GM12892 (cell line): ENCODE measurements around the gene PNN.
"Not testable (repeated sequence)": the region's sequence is repeated elsewhere in the genome, so short reads cannot be mapped to it uniquely, and the experiment has no call there.

Experiments
- DNase-seq: peaks from one replicate; pipeline ENCODE4 v3.0.0; 2011; ENCODE audit not compliant: insufficient read length
- FAIRE-seq: peaks from 2 replicates; lab custom pipeline; 2011; peaks lifted over from hg19 to GRCh38; lab: Jason Lieb, UNC
- POLR2A ChIP-seq: IDR thresholded peaks from 2 replicates; pipeline ENCODE4 v1.6.1; 2011; ENCODE audit warnings: low read depth, low read length, control low read depth
- POLR2AphosphoS5 ChIP-seq: IDR thresholded peaks from 2 replicates; pipeline ENCODE4 v1.6.1; 2011; ENCODE audit warnings: low read depth, low read length, control low read depth
- TAF1 ChIP-seq: IDR thresholded peaks from 2 replicates; pipeline ENCODE4 v1.6.1; 2011; ENCODE audit warnings: low read depth, mild to moderate bottlenecking, control low read depth, low read length, borderline replicate concordance

Gene PNN

DNA sequence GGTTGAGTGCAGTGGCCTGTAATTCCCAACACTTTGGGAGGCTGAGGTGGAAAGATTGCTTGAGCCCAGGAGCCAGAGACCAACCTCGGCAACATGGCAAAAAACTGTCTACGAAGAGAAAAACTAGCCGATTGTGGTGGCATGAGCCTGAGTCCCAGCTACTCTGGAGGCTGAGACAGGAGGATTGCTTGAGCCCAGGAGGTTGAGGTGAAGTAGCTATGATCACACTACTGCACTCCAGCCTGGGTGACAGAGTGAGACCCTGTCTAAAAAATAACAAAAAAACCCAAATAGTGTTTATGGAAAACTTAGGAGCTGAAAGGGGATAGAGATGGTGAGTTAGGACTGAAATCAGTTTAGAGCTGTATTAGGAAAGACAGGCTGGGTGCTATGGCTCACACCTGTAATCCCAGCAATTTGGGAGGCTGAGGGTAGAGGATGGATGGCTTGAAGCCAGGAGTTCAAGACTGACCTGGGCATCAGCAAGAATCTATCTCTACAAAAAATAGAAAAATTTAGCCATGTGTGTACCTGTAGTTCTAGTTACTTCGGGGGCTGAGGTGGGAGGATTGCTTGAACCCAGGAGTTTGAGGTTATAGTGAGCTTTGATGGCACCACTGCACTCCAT lies 9.7 kb downstream of the PNN start:
- DNase-seq, result no peak
- FAIRE-seq, result no peak
- TF ChIP-seq POLR2A (peak; percentile 63), POLR2AphosphoS5 (peak; percentile 90), TAF1 (no peak)

GRCh38 chr14:39185256-39186049 lies 10.4 kb downstream of the PNN start:
- FAIRE-seq (no peak), DNase-seq (no peak)
- TF ChIP-seq TAF1, result no peak
- TF ChIP-seq POLR2A, result no peak; the same call in none of the 2 replicates
- no peak; the same call in 1 of the 2 replicates for TF ChIP-seq POLR2AphosphoS5

DNA sequence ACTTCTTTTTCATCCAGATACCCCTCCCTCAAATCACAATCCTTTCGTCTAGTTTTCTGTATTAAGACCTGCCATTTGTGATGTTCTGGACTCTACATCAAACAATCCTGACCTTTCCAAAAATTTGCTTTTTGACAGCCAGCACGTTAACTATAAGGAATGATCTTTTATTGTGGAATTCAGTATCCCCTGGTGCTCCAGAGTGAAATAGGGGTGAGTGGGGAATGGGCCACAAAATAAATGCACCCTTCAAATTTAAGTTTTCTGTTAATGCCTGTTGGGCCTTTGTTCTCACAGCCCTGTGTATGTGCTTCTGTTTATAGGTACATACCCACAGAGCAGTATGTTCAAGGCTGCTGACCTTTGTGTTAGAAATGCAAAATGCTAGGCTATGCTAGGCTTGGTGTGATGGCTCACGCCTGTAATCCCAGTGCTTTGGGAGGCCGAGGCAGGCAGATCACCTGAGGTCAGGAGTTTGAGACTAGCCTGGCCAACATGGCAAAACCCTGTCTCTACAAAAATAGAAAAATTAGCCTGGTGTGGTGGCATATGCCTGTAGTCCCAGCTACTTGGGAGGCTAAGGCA lies 12.0 kb downstream of the PNN start:
- no peak for DNase-seq
- FAIRE-seq, result no peak
- no peak for TF ChIP-seq POLR2A
- TF ChIP-seq TAF1, result no peak
- no peak for TF ChIP-seq POLR2AphosphoS5

DNA sequence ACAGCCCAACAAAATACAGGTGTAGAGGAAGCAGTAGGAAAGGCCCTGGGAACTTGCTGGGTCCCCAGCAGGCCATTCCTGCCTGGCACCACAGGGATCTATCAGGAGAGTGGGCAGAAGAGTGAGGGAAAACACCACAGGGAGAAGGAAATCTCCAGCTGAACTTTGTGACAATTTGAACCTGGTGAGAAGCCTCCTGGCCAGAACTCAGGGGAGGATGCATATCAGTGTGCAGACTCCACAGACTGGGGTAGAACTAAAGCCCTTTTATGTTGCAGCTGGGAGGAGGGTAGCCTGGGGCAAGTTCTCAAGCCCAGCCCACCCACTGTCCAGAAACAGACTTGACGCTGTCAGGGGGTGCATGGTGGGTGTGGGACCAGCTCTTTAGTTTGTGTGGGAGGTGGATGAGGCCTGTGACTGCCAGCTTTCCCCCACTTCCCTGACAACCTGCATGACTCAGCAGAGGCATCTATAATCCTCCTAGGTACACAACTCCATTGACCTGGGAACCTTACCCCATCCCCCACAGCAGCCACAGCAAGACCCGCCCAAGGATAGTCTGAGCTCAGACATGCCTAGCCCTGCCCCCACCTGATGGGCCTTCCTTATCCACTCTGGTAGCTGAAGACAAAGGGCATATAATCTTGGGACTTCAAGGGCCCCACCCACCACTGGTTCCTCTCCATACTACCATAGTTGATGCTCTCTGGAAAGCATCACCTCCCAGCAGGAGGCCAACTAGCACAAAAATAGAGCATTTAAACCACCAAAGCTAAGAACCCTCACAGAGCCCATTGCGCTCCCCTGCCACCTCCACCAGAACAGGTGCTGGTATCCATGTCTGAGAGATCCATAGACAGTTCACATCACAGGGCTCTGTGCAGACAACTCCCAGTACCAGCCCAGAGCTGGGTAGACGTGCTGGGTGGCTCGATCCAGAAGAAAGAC lies 28.9 kb downstream of the PNN start:
- FAIRE-seq, result no peak
- TF ChIP-seq POLR2A (no peak), POLR2AphosphoS5 (no peak), TAF1 (no peak)
- DNase-seq, result no peak

GRCh38 chr14:39207430-39207829 lies 32.4 kb downstream of the PNN start:
- DNase-seq, FAIRE-seq: not testable (repeated sequence)

GRCh38 chr14:39211109-39211741 lies 36.2 kb downstream of the PNN start:
- DNase-seq (no peak), FAIRE-seq (no peak)
- TF ChIP-seq TAF1 (no peak), POLR2A (no peak), POLR2AphosphoS5 (no peak)

GRCh38 chr14:39212034-39212433 lies 37.0 kb downstream of the PNN start:
- FAIRE-seq (no peak), DNase-seq (no peak)
- TF ChIP-seq POLR2A (no peak), POLR2AphosphoS5 (no peak), TAF1 (no peak)

- DNase-seq (no peak), FAIRE-seq (no peak)
- TF ChIP-seq POLR2AphosphoS5, result no peak
- no peak for TF ChIP-seq TAF1
- no peak for TF ChIP-seq POLR2A
These were observed 37.6 kb downstream of the PNN start for GRCh38 chr14:39212693-39213092.

GRCh38 chr14:39217214-39217879 lies 42.3 kb downstream of the PNN start:
- DNase-seq (no peak), FAIRE-seq (no peak)
- no peak for TF ChIP-seq TAF1
- no peak for TF ChIP-seq POLR2AphosphoS5
- no peak for TF ChIP-seq POLR2A

DNA sequence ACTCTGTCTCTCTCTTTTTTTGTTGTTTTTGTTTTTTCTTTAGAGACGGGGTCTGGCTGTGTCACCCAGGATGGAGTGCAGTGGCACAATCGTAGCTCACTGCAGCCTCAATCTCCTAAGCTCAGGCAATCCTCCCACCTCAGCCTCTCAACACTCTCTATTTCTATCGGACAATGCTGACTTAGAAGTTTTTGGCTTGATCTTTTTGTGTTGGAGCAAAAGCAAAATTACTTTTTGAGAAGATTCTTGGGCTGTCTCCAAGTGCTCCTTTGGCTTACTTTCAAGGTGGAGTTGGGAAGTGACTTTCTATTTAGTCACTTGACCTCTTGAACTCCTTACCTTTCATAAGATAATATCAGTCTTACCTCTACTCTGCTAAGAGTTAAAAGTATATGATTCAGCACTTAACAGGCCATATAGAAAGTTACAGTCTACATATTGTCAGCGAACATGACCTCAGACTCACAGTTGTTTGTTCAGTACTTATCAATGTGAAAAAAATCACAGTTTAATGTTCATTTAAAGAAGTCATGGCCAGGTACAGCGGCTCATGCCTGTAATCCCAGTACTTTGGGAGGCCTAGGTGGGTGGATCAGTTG lies 43.2 kb downstream of the PNN start:
- no peak for FAIRE-seq
- no peak for DNase-seq

More for the DNA sequence above, 43.2 kb downstream of the PNN start:
- TF ChIP-seq POLR2AphosphoS5 (no peak), POLR2A (no peak), TAF1 (no peak)
